MM.1S (cell line): ENCODE data around the gene DUOXA2.

Experiments
- CTCF ChIP-seq: fragments of 300-600 bp; sonication (generic); IDR thresholded peaks from 2 replicates; pipeline ENCODE4 v1.5.1; 2016; ENCODE audit warnings: antibody characterized with exemption, low read length, mixed read lengths
- EZH2 ChIP-seq: fragments of 300-600 bp; sonication (generic); optimal IDR thresholded peaks from 2 replicates; pipeline ENCODE3; 2017; ENCODE audit warnings: low read depth, mild to moderate bottlenecking, antibody characterized with exemption, low read length, mixed read lengths

GRCh38 chr15:45166834-45167630 lies 52.9 kb downstream of the DUOXA2 start:
- TF ChIP-seq CTCF (peak; percentile 75), EZH2 (no peak)
